Femur (tissue), 1 donor: ENCODE measurements around the gene CLIC5.

Experiments used
- DNase-seq: peaks from one replicate; pipeline ENCODE4 v3.0.0-alpha.2; 2017

The CLIC5 gene

DNA sequence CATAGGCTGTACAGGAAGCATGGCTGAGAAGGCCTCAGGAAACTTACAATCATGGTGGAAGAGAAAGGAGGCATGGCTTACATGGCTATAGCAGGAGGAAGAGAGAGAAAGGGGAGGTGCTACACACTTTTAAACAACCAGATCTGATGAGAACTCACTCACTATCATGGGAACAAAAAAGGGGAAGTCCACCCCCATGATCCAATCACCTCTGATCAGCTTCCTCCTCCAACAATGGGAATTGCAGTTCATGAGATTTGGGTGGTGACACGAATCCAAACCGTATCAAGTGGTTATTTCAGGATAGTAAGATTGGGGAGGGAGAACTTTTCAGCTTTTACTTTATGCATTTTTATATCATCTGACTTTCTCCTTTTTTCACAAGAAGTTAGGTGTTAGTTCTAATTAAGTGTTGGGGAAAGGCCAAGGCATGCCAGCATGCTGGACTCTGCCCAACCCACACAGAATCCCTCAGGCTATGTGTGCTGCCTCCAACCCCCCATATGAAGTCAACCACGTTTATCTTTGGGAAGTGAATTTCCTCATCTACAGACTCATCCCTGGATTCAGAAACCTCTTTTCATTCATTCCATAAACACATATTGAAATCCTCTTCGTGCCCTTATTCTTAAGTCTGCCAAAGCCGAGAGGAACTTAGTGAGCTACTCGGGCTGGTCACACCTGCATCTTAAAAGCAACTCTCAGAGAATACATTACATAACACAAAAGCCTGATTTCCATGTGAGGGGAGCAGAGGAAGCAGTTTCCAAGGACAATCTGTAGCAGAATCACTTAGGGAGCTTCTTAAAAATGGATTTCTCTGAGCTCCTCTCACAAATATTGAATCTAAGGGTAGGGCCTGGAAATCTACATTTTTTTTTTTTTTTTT is 16.7 kb upstream of the CLIC5 start:
- DNase-seq, result no peak

DNA sequence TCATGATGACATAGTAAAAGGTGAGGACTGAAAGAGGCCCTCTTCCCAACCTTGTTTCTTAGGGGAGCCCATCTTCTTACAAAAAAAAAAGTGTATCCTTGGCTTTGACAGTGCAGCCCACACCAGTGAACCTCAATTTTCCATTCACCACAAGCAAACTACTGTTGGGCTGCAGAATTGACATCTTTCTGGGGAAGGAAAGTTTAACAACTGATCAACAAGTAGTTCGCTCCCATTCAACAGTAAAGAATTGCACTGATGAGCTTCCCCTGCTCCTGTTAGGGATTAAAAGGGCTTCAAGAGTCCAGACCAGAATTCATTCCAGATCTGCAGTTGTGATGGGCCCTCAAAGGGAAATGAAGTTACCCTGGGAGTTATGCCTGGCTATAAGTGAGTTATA is 13.9 kb upstream of the CLIC5 start:
- DNase-seq, result no peak

- DNase-seq, result no peak
These were observed 10.6 kb upstream of the CLIC5 start for GRCh38 chr6:46026307-46026706.

DNA sequence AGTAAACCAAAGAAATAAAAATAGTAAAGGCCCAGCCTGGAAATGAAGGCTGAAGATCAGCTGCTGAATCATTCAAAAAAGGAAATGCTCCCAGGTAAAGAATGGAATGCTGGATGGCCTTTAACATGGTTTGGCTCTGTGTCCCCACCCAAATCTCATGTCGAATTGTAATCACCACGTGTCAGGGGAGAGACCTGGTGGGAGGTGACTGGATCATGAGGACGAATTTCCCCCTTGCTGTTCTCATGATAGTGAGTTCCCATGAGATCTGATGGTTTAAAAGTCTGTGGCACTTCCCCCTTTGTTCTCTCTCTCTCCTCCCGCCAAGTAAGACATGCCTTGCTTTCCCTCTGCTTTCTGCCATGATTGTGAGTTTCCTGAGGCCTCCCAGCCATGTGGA is 9.9 kb upstream of the CLIC5 start:
- DNase-seq, result no peak

DNA sequence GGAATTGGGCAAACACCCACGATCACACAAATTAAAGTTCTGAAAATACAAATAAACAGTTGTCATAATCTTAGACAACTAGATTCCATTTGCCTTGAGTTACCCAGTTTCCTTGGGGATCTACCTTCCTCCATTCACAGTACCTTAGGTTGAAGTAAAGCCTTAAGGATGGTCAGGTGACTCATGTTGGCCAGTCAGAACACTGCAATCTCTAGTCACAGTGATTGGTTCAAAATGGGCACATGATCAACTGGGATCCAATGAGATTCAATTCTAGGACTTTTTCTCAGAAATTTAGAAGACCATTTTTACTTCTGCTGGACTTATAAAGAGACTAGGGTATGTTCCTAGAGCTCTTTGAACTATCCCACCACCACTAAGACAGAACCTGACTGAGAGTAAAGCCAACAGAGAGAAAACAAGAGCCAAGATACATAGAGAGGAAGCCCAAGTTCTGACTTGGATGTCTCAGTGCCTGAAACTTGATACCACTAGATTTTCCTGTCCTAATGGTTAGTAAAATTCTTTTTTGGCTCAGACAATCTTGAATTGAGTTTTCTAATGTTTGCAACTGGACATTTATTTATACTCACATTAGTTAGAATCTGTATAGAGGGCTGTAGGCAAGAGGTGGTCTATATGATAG is 8.6 kb upstream of the CLIC5 start:
- no peak for DNase-seq

GRCh38 chr6:46023216-46023915 is 7.7 kb upstream of the CLIC5 start:
- DNase-seq, result no peak

GRCh38 chr6:46022106-46022948 is 6.7 kb upstream of the CLIC5 start:
- DNase-seq, result no peak

GRCh38 chr6:46017726-46018125 is 2.1 kb upstream of the CLIC5 start:
- no peak for DNase-seq

GRCh38 chr6:46016063-46016608 is 476 bp upstream of the CLIC5 start:
- DNase-seq, result no peak

DNA sequence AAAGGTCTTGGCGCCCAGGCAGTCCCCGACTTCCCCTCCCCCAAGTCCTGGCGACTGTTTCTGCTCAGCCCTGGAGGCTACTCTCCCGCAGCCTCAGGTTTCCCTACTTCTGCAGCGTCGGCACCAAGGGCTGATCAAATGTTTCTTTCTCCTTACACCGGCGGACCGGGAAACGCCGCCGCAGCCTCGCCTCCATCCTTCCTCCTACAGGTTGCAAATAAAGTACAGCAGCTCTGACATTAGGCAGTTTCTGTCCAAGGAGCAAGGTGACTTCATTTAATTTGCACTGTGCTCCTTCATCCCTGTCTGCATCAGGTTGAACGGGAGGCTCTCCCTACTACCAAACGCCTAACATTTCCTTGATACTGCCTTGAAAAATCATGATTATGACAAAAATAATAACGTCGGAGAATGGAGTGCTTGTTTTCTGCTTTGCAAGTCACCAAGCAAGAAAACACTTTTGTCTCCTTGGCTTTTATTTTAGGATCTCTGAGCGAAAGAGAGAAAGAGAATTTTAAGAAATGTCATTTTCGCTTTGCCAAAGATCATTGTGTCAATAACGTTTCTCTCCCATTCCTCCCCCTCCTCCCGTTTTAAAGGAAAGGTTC is 1.0 kb downstream of the CLIC5 start:
- no peak for DNase-seq

- DNase-seq, result no peak
These were observed 1.6 kb downstream of the CLIC5 start for GRCh38 chr6:46014046-46014445.

- DNase-seq, result no peak
These were observed 2.0 kb downstream of the CLIC5 start for GRCh38 chr6:46013639-46014038.

GRCh38 chr6:46012834-46013233 is 2.8 kb downstream of the CLIC5 start:
- no peak for DNase-seq

DNA sequence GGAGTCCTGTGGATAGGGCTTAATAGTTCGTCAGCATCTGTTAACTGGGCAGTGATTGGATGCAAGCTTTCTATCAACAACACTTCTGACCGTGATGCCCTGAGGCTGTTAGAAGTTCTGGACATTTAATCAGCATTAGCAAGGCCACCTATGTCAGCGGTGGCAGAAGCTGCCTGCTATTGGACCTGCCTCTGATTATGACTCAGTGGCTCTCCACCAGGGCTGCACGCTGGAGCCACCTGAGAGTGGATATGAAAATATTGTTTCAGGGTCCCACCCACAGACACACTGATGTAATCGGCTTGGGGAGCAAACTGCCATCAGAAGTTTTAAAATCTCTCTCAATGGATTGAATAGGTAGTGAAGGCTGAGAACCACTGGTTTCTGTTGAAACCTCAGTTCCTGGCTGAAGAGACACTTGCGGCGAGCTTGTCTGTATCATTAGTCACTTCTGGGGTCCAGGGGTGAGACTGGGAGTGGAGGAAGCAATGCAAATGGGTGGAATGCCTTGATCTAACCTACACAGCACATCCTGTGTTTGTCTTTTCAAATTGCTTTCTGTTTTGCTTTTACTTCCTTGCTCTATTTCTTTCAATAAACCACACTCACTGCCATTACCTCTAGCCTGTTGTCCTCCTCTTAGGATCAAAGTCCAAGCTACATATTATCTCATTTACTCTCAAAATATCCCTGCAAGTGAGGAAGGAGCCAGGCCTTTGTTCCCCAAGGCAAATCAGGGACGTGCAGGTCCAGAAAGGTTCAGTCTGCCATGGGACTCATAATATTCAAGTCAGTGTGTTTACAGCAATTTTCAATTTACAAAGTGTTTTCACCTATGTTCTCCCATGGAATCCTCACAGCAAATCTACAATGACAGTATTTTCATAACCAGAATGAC is 4.2 kb downstream of the CLIC5 start:
- no peak for DNase-seq

DNA sequence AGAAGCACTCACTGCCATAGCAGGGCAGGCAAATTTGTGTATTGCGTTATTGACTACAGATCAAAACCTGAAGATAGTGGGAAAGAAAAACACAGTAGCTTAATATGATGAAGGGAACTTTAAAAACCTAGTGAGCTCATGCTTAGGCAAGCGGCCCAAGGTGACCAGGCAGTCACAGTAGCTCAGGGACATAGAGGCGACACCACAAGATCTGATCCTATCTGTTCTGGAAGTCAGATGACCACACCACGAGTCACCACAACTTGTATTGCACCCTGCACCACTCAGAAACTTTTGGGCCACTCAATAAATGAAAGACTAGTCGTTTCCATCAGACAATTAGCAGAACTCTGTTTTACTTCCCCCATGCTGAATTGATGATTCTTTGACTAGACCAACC is 4.9 kb downstream of the CLIC5 start:
- DNase-seq, result no peak

- DNase-seq, result no peak
These were observed 5.4 kb downstream of the CLIC5 start for GRCh38 chr6:46010270-46010669.

DNA sequence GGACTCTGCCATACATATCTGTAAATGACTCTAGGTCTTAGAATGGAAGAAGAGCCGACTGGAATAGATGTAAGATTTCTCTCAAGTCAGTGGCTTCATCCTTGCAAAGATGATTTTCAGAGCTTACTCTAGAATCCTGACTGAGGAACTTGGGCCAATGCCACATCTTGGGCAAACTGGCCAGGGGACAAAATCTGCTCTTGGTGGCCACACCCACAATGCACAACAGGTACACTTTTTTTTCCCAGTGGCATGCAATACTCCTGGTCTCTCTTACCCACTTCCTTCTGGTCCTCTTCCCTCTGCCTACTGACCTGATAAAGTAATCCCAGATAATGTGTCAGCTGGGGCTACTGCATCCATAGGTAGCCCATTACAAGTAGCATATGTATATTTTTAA is 13.4 kb downstream of the CLIC5 start:
- no peak for DNase-seq

DNA sequence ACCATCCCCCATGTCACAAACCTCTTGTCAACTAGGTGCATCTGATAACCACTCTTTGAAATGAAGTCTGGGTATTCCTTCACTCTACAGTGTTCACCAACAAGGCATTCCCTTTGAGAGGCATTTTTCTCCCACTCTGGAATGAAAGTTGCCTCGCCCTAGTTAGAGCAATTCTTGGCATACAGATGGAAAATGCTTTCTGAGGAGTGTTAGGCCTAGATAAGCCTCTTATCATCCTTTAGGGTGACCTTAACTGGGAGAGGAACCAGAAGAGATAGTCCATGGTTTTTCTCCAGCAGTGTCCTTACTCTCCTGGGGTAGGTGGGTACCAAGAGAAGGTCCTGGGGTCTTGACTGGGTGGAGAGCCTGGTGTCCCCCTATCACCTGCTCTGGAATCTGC is 14.8 kb downstream of the CLIC5 start:
- no peak for DNase-seq

- no peak for DNase-seq
These were observed 17.1 kb downstream of the CLIC5 start for GRCh38 chr6:45998524-45998923.

DNA sequence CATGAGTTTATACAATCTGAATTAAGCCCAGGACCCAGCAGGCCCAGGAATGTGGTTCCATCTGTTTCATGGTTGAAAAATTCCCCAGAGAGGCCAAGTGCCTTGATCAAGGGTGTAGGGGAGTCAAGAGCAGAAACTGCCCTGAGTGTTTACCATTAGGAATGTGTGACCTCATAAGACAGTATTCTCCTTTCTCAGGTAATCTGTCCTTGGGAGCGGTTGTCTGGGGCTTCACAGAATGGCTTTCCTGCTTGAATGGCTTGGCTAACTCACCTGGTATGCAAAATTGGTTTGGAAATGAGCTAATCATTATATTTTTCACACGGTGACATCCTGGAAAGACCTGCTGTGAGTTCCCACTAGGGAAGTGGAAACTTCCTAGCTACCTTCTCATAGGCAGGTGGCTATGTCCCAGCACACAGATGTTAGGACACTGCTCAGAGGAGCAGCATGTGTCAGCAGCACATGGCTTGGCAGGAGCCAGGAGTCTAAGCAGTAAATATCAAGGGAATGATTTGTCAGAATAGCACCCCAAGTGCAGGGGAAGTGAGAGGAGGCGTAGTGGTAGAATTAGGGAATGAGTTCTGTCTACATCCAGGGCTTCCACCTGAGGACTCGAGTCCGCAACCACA is 17.7 kb downstream of the CLIC5 start:
- no peak for DNase-seq

DNA sequence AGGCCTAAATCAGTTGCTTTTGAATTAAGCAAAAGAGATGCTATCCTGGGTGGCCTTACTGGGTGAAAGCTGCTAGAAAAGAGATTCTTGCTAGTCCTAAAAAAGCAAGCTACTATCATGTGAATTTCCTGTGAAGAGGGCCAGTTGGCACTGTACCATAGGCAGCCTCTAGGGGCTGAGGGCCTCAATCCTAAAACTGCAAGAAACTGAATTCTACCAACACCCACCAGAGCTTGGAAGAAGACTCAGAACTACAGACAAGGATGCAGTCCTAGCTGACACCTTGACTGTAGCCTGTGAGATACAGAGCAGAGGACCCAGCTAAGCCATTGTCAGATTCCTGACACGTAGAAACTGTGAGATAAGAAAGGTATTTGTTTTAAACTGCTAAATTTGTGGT is 24.5 kb downstream of the CLIC5 start:
- no peak for DNase-seq
